ENCODE measurements around the gene ZNF43. TPM values are rescaled to one million over a fixed set of nuclear protein-coding genes. Genes with fewer than 3 reads are reported as not detected.

The ZNF43 gene
- total and polyA plus RNA-seq, 7 donors = 1.8 to 16.3 (median 10.0) TPM

GRCh38 chr19:21848706-21849105, 12.7 kb upstream of the ZNF43 start:
- Histone ChIP-seq H3K9me3 (no peaks in the 10 kb centered on the region), H3K4me1 (peaks cover 0 to 15% (median 11%) of the 10 kb centered on the region in 4 donors), H3K27me3 (no peaks in the 10 kb centered on the region), H3K27ac (no peak overlapping the region), H3K36me3 (peaks cover 0 to 14% (median 3%) of the 10 kb centered on the region in 4 donors), H3K4me3 (no peak overlapping the region)
- DNase-seq = no peak
- TF ChIP-seq POLR2AphosphoS5 (IDR thresholded peaks at IDR 0.05) (no peak), POLR2A (IDR thresholded peaks at IDR 0.05) (no peak)
- intact Hi-C loops (cut with DNase I) = no loop called here
- 85 to 95% methylated on average over 6 of the region's 6 CpGs for WGBS, 2 donors

- Histone ChIP-seq H3K9me3 (no peaks in the 10 kb centered on the region), H3K27ac (no peak overlapping the region), H3K4me1 (no peaks in the 10 kb centered on the region), H3K27me3 (no peaks in the 10 kb centered on the region), H3K36me3 (peaks cover 0 to 55% (median 14%) of the 10 kb centered on the region in 4 donors), H3K4me3 (no peak overlapping the region)
- 96% methylated on average over 5 of the region's 5 CpGs for WGBS, 2 donors
- TF ChIP-seq POLR2A (IDR thresholded peaks at IDR 0.05) (no peak), POLR2AphosphoS5 (IDR thresholded peaks at IDR 0.05) (no peak), EP300 (IDR thresholded peaks at IDR 0.05) (no peak), CTCF (IDR thresholded peaks at IDR 0.05) (no peak)
- intact Hi-C loops (cut with DNase I) = no loop called here
- no peak for DNase-seq
Observed at GRCh38 chr19:21843081-21843480, 7.1 kb upstream of the ZNF43 start.

GRCh38 chr19:21841488-21842097, 5.6 kb upstream of the ZNF43 start:
- intact Hi-C loops (cut with DNase I) = no loop called here
- no peak overlapping the region for H3K27ac ChIP-seq
- H3K9me3 ChIP-seq = no peaks in the 10 kb centered on the region
- no peak overlapping the region for H3K4me3 ChIP-seq
- TF ChIP-seq POLR2A (IDR thresholded peaks at IDR 0.05) = no peak
- no peak for TF ChIP-seq POLR2AphosphoS5 (IDR thresholded peaks at IDR 0.05)
- no peak for TF ChIP-seq EP300 (IDR thresholded peaks at IDR 0.05)
- no peak for TF ChIP-seq CTCF (IDR thresholded peaks at IDR 0.05)
- H3K36me3 ChIP-seq = peaks cover 0 to 51% (median 12%) of the 10 kb centered on the region in 4 donors
- no peak for DNase-seq
- no peaks in the 10 kb centered on the region for H3K27me3 ChIP-seq
- 67 to 79% methylated on average over 1 of the region's 1 CpG for WGBS, 2 donors
- peaks cover 0 to 1% (median under 1%) of the 10 kb centered on the region in 4 donors for H3K4me1 ChIP-seq

- peaks cover 0 to 6% (median 5%) of the 10 kb centered on the region in 4 donors for H3K4me1 ChIP-seq
- no peak overlapping the region for H3K27ac ChIP-seq
- H3K9me3 ChIP-seq = no peaks in the 10 kb centered on the region
- H3K4me3 ChIP-seq = no peak overlapping the region
- peaks cover 0 to 51% (median 12%) of the 10 kb centered on the region in 4 donors for H3K36me3 ChIP-seq
- no peaks in the 10 kb centered on the region for H3K27me3 ChIP-seq
- intact Hi-C loops (cut with DNase I) = no loop called here
- WGBS, 2 donors = 96 to 97% methylated on average over 5 of the region's 5 CpGs
- TF ChIP-seq EP300 (IDR thresholded peaks at IDR 0.05) (no peak), POLR2AphosphoS5 (IDR thresholded peaks at IDR 0.05) (no peak), POLR2A (IDR thresholded peaks at IDR 0.05) (no peak), CTCF (IDR thresholded peaks at IDR 0.05) (no peak)
- no peak for DNase-seq
Observed at GRCh38 chr19:21841081-21841480, 5.1 kb upstream of the ZNF43 start.

- peaks cover 0 to 6% (median 5%) of the 10 kb centered on the region in 4 donors for H3K4me1 ChIP-seq
- H3K27ac ChIP-seq = no peak overlapping the region
- H3K9me3 ChIP-seq = no peaks in the 10 kb centered on the region
- DNase-seq = no peak
- WGBS, 2 donors = 96 to 97% methylated on average over 1 of the region's 1 CpG
- intact Hi-C loops (cut with DNase I) = loop anchor here (5.0 to 10.0 kb wide), 2 partner anchors 73 to 695 kb away; partner anchors contain the start of gene ZNF100
- H3K4me3 ChIP-seq = no peak overlapping the region
- H3K27me3 ChIP-seq = no peaks in the 10 kb centered on the region
- peaks cover 0 to 50% (median 12%) of the 10 kb centered on the region in 4 donors for H3K36me3 ChIP-seq
- TF ChIP-seq POLR2A (IDR thresholded peaks at IDR 0.05) = no peak
- no peak for TF ChIP-seq POLR2AphosphoS5 (IDR thresholded peaks at IDR 0.05)
- no peak for TF ChIP-seq EP300 (IDR thresholded peaks at IDR 0.05)
- no peak for TF ChIP-seq CTCF (IDR thresholded peaks at IDR 0.05)
Observed at GRCh38 chr19:21839976-21840375, 4.0 kb upstream of the ZNF43 start.

Measured in sigmoid colon (tissue), 7 donors.